Activated T-cell treated with anti-CD3 and anti-CD28 coated beads for 1 hour (primary cell): Measurements from ENCODE around the gene TBC1D8.

ENCODE experiments used
- DNase-seq: peaks from one replicate; pipeline ENCODE4 v3.0.0-alpha.2; 2020; ENCODE audit warnings: low read depth

The TBC1D8 gene

GRCh38 chr2:100976645-100977391 lies 174.4 kb downstream of the TBC1D8 start:
- no peak for DNase-seq

- DNase-seq, result no peak
Observed at GRCh38 chr2:100976061-100976460, 175.1 kb downstream of the TBC1D8 start.

- no peak for DNase-seq
Observed at GRCh38 chr2:100975521-100975785, 175.7 kb downstream of the TBC1D8 start.

GRCh38 chr2:100974712-100975520 lies 176.3 kb downstream of the TBC1D8 start:
- no peak for DNase-seq

GRCh38 chr2:100972452-100972851 lies 178.7 kb downstream of the TBC1D8 start:
- DNase-seq, result no peak

- DNase-seq, result no peak
Observed at GRCh38 chr2:100971221-100971620, 180.0 kb downstream of the TBC1D8 start.

- no peak for DNase-seq
Observed at GRCh38 chr2:100969998-100970397, 181.2 kb downstream of the TBC1D8 start.

GRCh38 chr2:100968146-100969145 lies 182.7 kb downstream of the TBC1D8 start:
- DNase-seq, result no peak

- DNase-seq, result no peak
Observed at GRCh38 chr2:100967716-100968115, 183.5 kb downstream of the TBC1D8 start.

- DNase-seq, result no peak
Observed at GRCh38 chr2:100965596-100965995, 185.6 kb downstream of the TBC1D8 start.

- no peak for DNase-seq
Observed at GRCh38 chr2:100964681-100965169, 186.5 kb downstream of the TBC1D8 start.

- DNase-seq, result no peak
Observed at GRCh38 chr2:100964222-100964621, 187.0 kb downstream of the TBC1D8 start.

GRCh38 chr2:100963026-100963375 lies 188.2 kb downstream of the TBC1D8 start:
- no peak for DNase-seq

GRCh38 chr2:100962366-100963025 lies 188.7 kb downstream of the TBC1D8 start:
- DNase-seq, result no peak

GRCh38 chr2:100960688-100961087 lies 190.5 kb downstream of the TBC1D8 start:
- no peak for DNase-seq

- DNase-seq, result no peak
Observed at GRCh38 chr2:100959225-100959880, 191.8 kb downstream of the TBC1D8 start.

GRCh38 chr2:100957996-100958653 lies 193.1 kb downstream of the TBC1D8 start:
- no peak for DNase-seq
